Measurements from ENCODE around the gene EXOC4.

DNA sequence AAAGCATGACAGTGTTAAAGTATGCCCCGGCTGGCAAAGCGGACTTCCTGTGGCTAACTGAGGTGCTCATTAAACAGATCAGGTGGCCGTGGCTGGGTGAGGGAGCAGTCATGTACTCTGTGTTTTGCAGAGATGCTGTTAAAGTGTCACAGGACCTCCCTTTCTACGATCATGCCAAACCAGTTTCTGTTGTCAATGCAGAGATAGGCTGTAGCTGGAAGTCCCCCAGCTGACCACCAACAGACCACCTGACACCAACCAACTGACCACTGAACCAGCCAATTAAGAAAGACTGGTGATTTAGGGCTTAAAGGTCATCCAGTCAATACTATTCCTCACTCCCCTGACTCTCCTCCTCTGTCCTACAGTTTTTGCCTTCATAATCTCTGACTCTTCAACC lies 443.2 kb downstream of the EXOC4 start:
- TF ChIP-seq CTCF (IDR thresholded peaks at IDR 0.05 in 4 of 5, conservative IDR thresholded peaks at IDR 0.05 in 1 of 5) (no peak), POLR2A (IDR thresholded peaks at IDR 0.05) (no peak)

Measured in gastrocnemius medialis (tissue), 4 donors.